ENCODE results near the gene TBX6.

The TBX6 gene

GRCh38 chr16:30113711-30114333 lies 22.1 kb upstream of the TBX6 start:
- DNase-seq (ENCODE audit: low read depth): no peak

GRCh38 chr16:30113031-30113710 lies 21.4 kb upstream of the TBX6 start, which contains the start of gene GDPD3:
TSS of gene GDPD3 (minus strand) at chr16:30113537. CDS start at chr16:30113478, 59 bp downstream.
- no peak for DNase-seq (ENCODE audit: low read depth)

GRCh38 chr16:30112197-30113030 lies 20.7 kb upstream of the TBX6 start:
- DNase-seq (ENCODE audit: low read depth): peak; percentile 54

GRCh38 chr16:30110661-30111060 lies 18.9 kb upstream of the TBX6 start:
- peak; percentile 43 for DNase-seq (ENCODE audit: low read depth)

GRCh38 chr16:30108059-30108850 lies 16.5 kb upstream of the TBX6 start:
- no peak for DNase-seq (ENCODE audit: low read depth)

GRCh38 chr16:30104492-30104891 lies 12.8 kb upstream of the TBX6 start:
- no peak for DNase-seq (ENCODE audit: low read depth)

GRCh38 chr16:30104090-30104489 lies 12.4 kb upstream of the TBX6 start:
- no peak for DNase-seq (ENCODE audit: low read depth)

GRCh38 chr16:30096862-30097563 lies 5.3 kb upstream of the TBX6 start:
- no peak for DNase-seq (ENCODE audit: low read depth)

GRCh38 chr16:30096105-30096861 lies 4.6 kb upstream of the TBX6 start, which contains the start of gene YPEL3:
TSS of gene YPEL3 (minus strand) at chr16:30096213. CDS start at chr16:30095482, 731 bp downstream.
- DNase-seq (ENCODE audit: low read depth): peak; percentile 91

- DNase-seq (ENCODE audit: low read depth): peak; percentile 18
These were observed 3.7 kb upstream of the TBX6 start for GRCh38 chr16:30095166-30096078.

- DNase-seq (ENCODE audit: low read depth): no peak
These were observed 2.9 kb upstream of the TBX6 start for GRCh38 chr16:30094541-30095165.

GRCh38 chr16:30092373-30093010 lies 768 bp upstream of the TBX6 start:
- DNase-seq (ENCODE audit: low read depth): peak; percentile 43

GRCh38 chr16:30090610-30091331 lies 953 bp downstream of the TBX6 start:
- DNase-seq (ENCODE audit: low read depth): no peak

GRCh38 chr16:30088832-30089624 lies 2.7 kb downstream of the TBX6 start:
- DNase-seq (ENCODE audit: low read depth): no peak

- DNase-seq (ENCODE audit: low read depth): no peak
These were observed 3.4 kb downstream of the TBX6 start for GRCh38 chr16:30088237-30088831.

- no peak for DNase-seq (ENCODE audit: low read depth)
These were observed 4.4 kb downstream of the TBX6 start for GRCh38 chr16:30087181-30087898.

Data from EH (cell line).